H1 (cell line): ENCODE data around the gene FRMPD1. TPM values are rescaled to one million over a fixed set of nuclear protein-coding genes. Genes with fewer than 3 reads are reported as not detected.

Experiments
- CTCF ChIA-PET: fragments of 300-600 bp; sonication (Branson Sonifier 250); formaldehyde crosslinking; loops from one replicate; lab custom pipeline; 2021; ENCODE audit not compliant: partially characterized antibody; lab: Charles Lee
- POLR2A ChIA-PET: fragments of 300-600 bp; sonication (Branson Sonifier 250); formaldehyde crosslinking; loops from one replicate; lab custom pipeline; 2021; ENCODE audit warnings: inconsistent platforms; ENCODE audit not compliant: partially characterized antibody; lab: Charles Lee
- DNase-seq, 2 experiments: peaks; one replicate each; pipeline versions ENCODE4 v3.0.0 to v3.0.0-alpha.2; 2010 to 2022; ENCODE audit warnings: low spot score in 2 of 2, low read depth in 1 of 2, mixed read lengths in 1 of 2
- FAIRE-seq: peaks from 2 replicates; lab custom pipeline; 2011; peaks lifted over from hg19 to GRCh38; lab: Jason Lieb, UNC
- H2AFZ ChIP-seq: 2 replicates; pipeline ENCODE4 v1.8.1; 2012; ENCODE audit warnings: low read length, inconsistent platforms
- H2AK5ac ChIP-seq: 2 replicates; pipeline ENCODE4 v1.6.1; 2013; ENCODE audit warnings: low read depth, low read length
- H2BK120ac ChIP-seq: replicated peaks from 2 replicates; pipeline ENCODE3; 2013; ENCODE audit warnings: low read depth, low read length, inconsistent platforms
- H2BK12ac ChIP-seq: 2 replicates; pipeline ENCODE4 v1.6.1; 2013; ENCODE audit warnings: low read depth, low read length
- H2BK15ac ChIP-seq: 2 replicates; pipeline ENCODE4 v1.6.1; 2013; ENCODE audit warnings: low read length
- H2BK20ac ChIP-seq: 2 replicates; pipeline ENCODE4 v1.6.1; 2013; ENCODE audit warnings: low read length
- H2BK5ac ChIP-seq: 2 replicates; pipeline ENCODE4 v1.6.1; 2013; ENCODE audit warnings: low read depth, low read length
- H3K14ac ChIP-seq: 2 replicates; pipeline ENCODE4 v1.6.1; 2013; ENCODE audit warnings: inconsistent platforms; ENCODE audit not compliant: insufficient read length
- H3K18ac ChIP-seq: 2 replicates; pipeline ENCODE4 v1.6.1; 2013; ENCODE audit warnings: low read length; ENCODE audit errors: extremely low read depth
- H3K23ac ChIP-seq: 2 replicates; pipeline ENCODE4 v1.6.1; 2013; ENCODE audit warnings: inconsistent platforms; ENCODE audit not compliant: insufficient read length
- H3K23me2 ChIP-seq: 2 replicates; pipeline ENCODE4 v1.6.1; 2013; ENCODE audit warnings: low read depth, low read length
- H3K27ac ChIP-seq: 2 replicates; pipeline ENCODE4 v1.6.1; 2011; ENCODE audit warnings: low read depth, low read length, inconsistent platforms
- H3K27me3 ChIP-seq, 4 experiments: replicated peaks in 1 of 4; 1 replicate in 1 of 4; 2 replicates in 3 of 4; pipeline versions ENCODE4 v1.6.1 to v1.8.1; 2011 to 2013; ENCODE audit warnings: low read length in 3 of 4, mild to moderate bottlenecking in 3 of 4, inconsistent platforms in 2 of 4, mixed read lengths in 2 of 4, moderate library complexity in 1 of 4; ENCODE audit not compliant: control insufficient read depth in 3 of 4, insufficient read depth in 3 of 4; ENCODE audit errors: extremely low read depth in 1 of 4
- H3K36me3 ChIP-seq, 4 experiments: 2 replicates each; pipeline versions ENCODE4 v1.6.1 to v1.8.1; 2011 to 2013; ENCODE audit warnings: mild to moderate bottlenecking in 4 of 4, low read length in 3 of 4, moderate library complexity in 2 of 4, control low read depth in 1 of 4, inconsistent platforms in 1 of 4; ENCODE audit not compliant: insufficient read depth in 4 of 4, control insufficient read depth in 2 of 4
- H3K4ac ChIP-seq: replicated peaks from 2 replicates; pipeline ENCODE3; 2013; ENCODE audit warnings: low read length, low read depth, mixed read lengths, inconsistent platforms; ENCODE audit not compliant: insufficient read length
- H3K4me1 ChIP-seq, 4 experiments: replicated peaks in 1 of 4; 1 replicate in 1 of 4; 2 replicates in 3 of 4; pipeline versions ENCODE4 v1.6.1 to v1.8.1; 2011 to 2013; ENCODE audit warnings: low read length in 3 of 4, inconsistent platforms in 2 of 4, mixed read lengths in 1 of 4; ENCODE audit not compliant: insufficient read depth in 4 of 4, control insufficient read depth in 3 of 4
- H3K4me2 ChIP-seq, 2 experiments: 2 replicates each; pipeline versions ENCODE4 v1.6.1 to v1.8.1; 2011 to 2013; ENCODE audit warnings: low read depth in 2 of 2, low read length in 2 of 2, control low read depth in 1 of 2, inconsistent platforms in 1 of 2, mild to moderate bottlenecking in 1 of 2; ENCODE audit not compliant: insufficient read depth in 1 of 2
- H3K4me3 ChIP-seq, 4 experiments: fragments of 200-600, 300-600 bp in 1 of 4; sonication (generic), shearing (Covaris generic), sonication (Bioruptor Twin) in 1 of 4; 2 replicates each; pipeline versions ENCODE4 v1.5.1 to v1.8.1; 2011 to 2016; ENCODE audit warnings: low read length in 4 of 4, low read depth in 3 of 4, control low read depth in 2 of 4, inconsistent platforms in 2 of 4, mild to moderate bottlenecking in 2 of 4, mixed read lengths in 1 of 4, moderate library complexity in 1 of 4; ENCODE audit not compliant: insufficient read depth in 2 of 4; ENCODE audit errors: extremely low read depth in 1 of 4
- H3K56ac ChIP-seq: replicated peaks from 2 replicates; pipeline ENCODE3; 2013; ENCODE audit warnings: low read depth, mild to moderate bottlenecking, mixed read lengths, low read length, inconsistent platforms; ENCODE audit not compliant: insufficient read length
- H3K79me1 ChIP-seq: 2 replicates; pipeline ENCODE4 v1.6.1; 2013; ENCODE audit warnings: low read depth, low read length, control low read depth
- H3K79me2 ChIP-seq, 2 experiments: 2 replicates each; pipeline versions ENCODE4 v1.6.1 to v1.8.1; 2012 to 2013; ENCODE audit warnings: low read length in 2 of 2, mild to moderate bottlenecking in 2 of 2, inconsistent platforms in 1 of 2; ENCODE audit not compliant: insufficient read depth in 2 of 2, control insufficient read depth in 1 of 2
- H3K9ac ChIP-seq, 4 experiments: replicated peaks in 1 of 4; 1 replicate in 1 of 4; 2 replicates in 3 of 4; pipeline versions ENCODE4 v1.6.1 to v1.8.1; 2011 to 2013; ENCODE audit warnings: low read depth in 3 of 4, low read length in 3 of 4, control low read depth in 2 of 4, mild to moderate bottlenecking in 2 of 4, moderate library complexity in 2 of 4, inconsistent platforms in 1 of 4; ENCODE audit errors: extremely low read depth in 1 of 4
- H3K9me3 ChIP-seq, 2 experiments: 2 replicates each; pipeline versions ENCODE4 v1.6.1 to v1.8.1; 2012 to 2013; ENCODE audit warnings: mild to moderate bottlenecking in 2 of 2, moderate library complexity in 2 of 2, control low read depth in 1 of 2, inconsistent platforms in 1 of 2, low read depth in 1 of 2, low read length in 1 of 2, mixed read lengths in 1 of 2; ENCODE audit not compliant: insufficient read depth in 2 of 2
- H4K20me1 ChIP-seq, 2 experiments: replicated peaks in 1 of 2; 2 replicates each; pipeline versions ENCODE3 to v1.8.1; 2011 to 2013; ENCODE audit warnings: inconsistent platforms in 2 of 2, low read length in 2 of 2, mild to moderate bottlenecking in 1 of 2; ENCODE audit not compliant: insufficient read depth in 2 of 2, control insufficient read depth in 1 of 2
- H4K5ac ChIP-seq: 2 replicates; pipeline ENCODE4 v1.6.1; 2013; ENCODE audit warnings: low read length, low read depth, mixed read lengths, inconsistent platforms; ENCODE audit not compliant: insufficient read length
- H4K8ac ChIP-seq: 2 replicates; pipeline ENCODE4 v1.8.0; 2013; ENCODE audit warnings: mild to moderate bottlenecking, moderate library complexity, low read length, inconsistent platforms; ENCODE audit not compliant: insufficient read depth; ENCODE audit errors: extremely low read depth
- H4K91ac ChIP-seq: replicated peaks from 2 replicates; pipeline ENCODE3; 2013; ENCODE audit warnings: low read length, mixed read lengths, inconsistent platforms; ENCODE audit not compliant: insufficient read length
- MAFK ChIP-seq: IDR thresholded peaks from 2 replicates; pipeline ENCODE4 v1.6.1; 2012; ENCODE audit warnings: low read depth, mild to moderate bottlenecking, improper control_type of control experiment, low read length
- RAD21 ChIP-seq, 2 experiments: IDR thresholded peaks in 1 of 2; conservative IDR thresholded peaks in 1 of 2; 2 replicates each; pipeline ENCODE4 v1.6.1; 2011; ENCODE audit warnings: low read depth in 2 of 2, low read length in 2 of 2, improper control_type of control experiment in 1 of 2, inconsistent platforms in 1 of 2, mild to moderate bottlenecking in 1 of 2, moderate library complexity in 1 of 2
- SIN3A ChIP-seq, 2 experiments: IDR thresholded peaks in 1 of 2; conservative IDR thresholded peaks in 1 of 2; 2 replicates each; pipeline ENCODE4 v1.6.1; 2011 to 2012; ENCODE audit warnings: low read length in 2 of 2, improper control_type of control experiment in 1 of 2, low read depth in 1 of 2, mild to moderate bottlenecking in 1 of 2
- WGBS, 2 experiments: shearing (Covaris generic) in 1 of 2; methylation state at CpG; one replicate each; pipeline versions ENCODE4 v1.1.6 to v1.1.7; 2013 to 2015; ENCODE audit warnings: low lambda C conversion rate in 2 of 2, mixed read lengths in 2 of 2, inconsistent platforms in 1 of 2, low coverage in 1 of 2, missing lambda C conversion rate in 1 of 2; ENCODE audit not compliant: insufficient replicate concordance in 2 of 2, insufficient coverage in 1 of 2, insufficient read length in 1 of 2; ENCODE audit errors: extremely low coverage in 1 of 2, missing lambda C conversion rate in 1 of 2; 5-methylcytosine and 5-hydroxymethylcytosine counted together
- polyA plus RNA-seq, 7 experiments: library from polyadenylated mRNA; depleted of rRNA in 3 of 7; stranded (reverse) in 5 of 7; unstranded in 2 of 7; fragments of >200 nt in 5 of 7; fragments of 200-250 nt in 2 of 7; gene quantifications; 1 replicate in 5 of 7; 2 replicates in 1 of 7; 4 replicates in 1 of 7; pipeline versions ENCODE4 v1.2.1 to v1.2.3, GENCODE V29; 2011 to 2013; ENCODE audit warnings: missing spikeins in 2 of 7, mixed read lengths in 2 of 7
- total RNA-seq: library from RNA; stranded (reverse); fragmentation: NEBNext Ultra II Directional; extraction: Animal tissue kit (Norgen Biotek cat#: 25700); gene quantifications from 2 replicates; pipeline ENCODE4 v1.2.1, GENCODE V29; 2021

Gene FRMPD1
- total and polyA plus RNA-seq, 2 of the 8 experiments (the other 6 are each of a cell fraction or from before 2014, with no cell fraction given), result 0.27 to 0.32 TPM

- Histone ChIP-seq H4K8ac (no peak overlapping the region), H3K14ac (no peak overlapping the region), H3K79me2 (no peaks in the 10 kb centered on the region), H3K36me3 (no peaks in the 10 kb centered on the region), H3K27ac (no peak overlapping the region), H2BK120ac (no peak overlapping the region), H4K5ac (no peak overlapping the region), H2BK5ac (no peak overlapping the region), H3K4me3 (no peak overlapping the region), H2BK12ac (no peak overlapping the region), H3K9me3 (no peaks in the 10 kb centered on the region), H3K23ac (no peak overlapping the region), H3K79me1 (no peaks in the 10 kb centered on the region), H2AFZ (peak overlapping the region; percentile 4; the same call in 1 of the 2 replicates), H3K4me1 (peaks cover 0 to 3% (median 2%) of the 10 kb centered on the region in 4 experiments; a peak in 4 of 7 replicates), H4K20me1 (no peaks in the 10 kb centered on the region), H3K23me2 (no peaks in the 10 kb centered on the region), H4K91ac (no peak overlapping the region), H3K4ac (no peak overlapping the region), H3K27me3 (no peaks in the 10 kb centered on the region), H3K4me2 (no peak overlapping the region), H3K56ac (no peak overlapping the region), H3K9ac (no peak overlapping the region), H2BK20ac (no peak overlapping the region), H3K18ac (no peak overlapping the region), H2BK15ac (no peak overlapping the region), H2AK5ac (no peak overlapping the region)
- POLR2A ChIA-PET, result interaction anchor here (1.4 kb wide), 1 partner anchor 17 kb away, joined by 4 read pairs; no protein-coding TSS in a partner anchor
- no peak for FAIRE-seq
- 78% methylated on average over 5 of the region's 5 CpGs; no CpG with 5 or more reads in 1 of the 2 experiments for WGBS, 2 experiments
- no peak for TF ChIP-seq RAD21 (IDR thresholded peaks at IDR 0.05 in 1 of 2, conservative IDR thresholded peaks at IDR 0.05 in 1 of 2; ENCODE audit: low read depth in 2 of 2, low read length in 2 of 2)
- no peak for TF ChIP-seq SIN3A (conservative IDR thresholded peaks at IDR 0.05 in 1 of 2, IDR thresholded peaks at IDR 0.05 in 1 of 2; ENCODE audit: low read depth in 1 of 2, low read length in 2 of 2)
- peak; percentile 82 for TF ChIP-seq MAFK
- CTCF ChIA-PET, result interaction anchor here (0.6 to 1.2 kb wide), 5 partner anchors 12 to 48 kb away, joined by 3 to 4 read pairs (median 4); no protein-coding TSS in a partner anchor
- no peak for DNase-seq
Measured at GRCh38 chr9:37626708-37627292, 24.0 kb upstream of the FRMPD1 start.
